Thoracic aorta (tissue), 2 donors: ENCODE data around the gene CHKA. TPM values are rescaled to one million over a fixed set of nuclear protein-coding genes. Genes with fewer than 3 reads are reported as not detected.

Source experiments
- ATAC-seq: fragments of 150-250 bp; one replicate; pipeline ENCODE4 v1.8.0; 2017; ENCODE audit warnings: low read depth; ENCODE audit not compliant: insufficient number of reproducible peaks, low FRiP score
- DNase-seq: peaks from one replicate; pipeline ENCODE4 v3.0.0-alpha.2; 2020; ENCODE audit warnings: low spot score
- H3K27ac ChIP-seq, 2 donors: fragments of 200-600 bp; sonication (generic); 1 replicate in 1 of 2; 2 replicates in 1 of 2; pipeline ENCODE4 v1.5.1; 2016; ENCODE audit warnings: mild to moderate bottlenecking in 2 of 2, moderate library complexity in 2 of 2
- H3K27me3 ChIP-seq: fragments of 200-600 bp; sonication (generic); replicated peaks from 2 replicates; pipeline ENCODE4 v1.6.0; 2016; ENCODE audit warnings: mild to moderate bottlenecking; ENCODE audit not compliant: insufficient read depth
- H3K36me3 ChIP-seq: fragments of 200-600 bp; sonication (generic); one replicate; pipeline ENCODE4 v1.5.1; 2016
- H3K4me1 ChIP-seq, 2 donors: fragments of 200-600 bp; sonication (generic); 1 replicate in 1 of 2; 2 replicates in 1 of 2; pipeline versions ENCODE4 v1.5.1 to v1.6.0; 2016; ENCODE audit warnings: low read depth in 2 of 2, mild to moderate bottlenecking in 1 of 2; ENCODE audit not compliant: control insufficient read depth in 1 of 2
- H3K4me3 ChIP-seq: fragments of 200-600 bp; sonication (generic); 2 replicates; pipeline ENCODE4 v1.5.1; 2016; ENCODE audit warnings: mild to moderate bottlenecking
- H3K9me3 ChIP-seq: fragments of 200-600 bp; sonication (generic); 2 replicates; pipeline ENCODE4 v1.5.1; 2016
- CTCF ChIP-seq: fragments of 200-600 bp; sonication (generic); IDR thresholded peaks from one replicate; pipeline ENCODE4 v1.5.1; 2019; ENCODE audit warnings: antibody characterized with exemption
- total RNA-seq, 2 donors: library from RNA; depleted of rRNA; stranded (reverse); fragments of >200 nt; gene quantifications; one replicate each; pipeline versions ENCODE4 v1.1.0 to v1.2.3, GENCODE V29; 2016

The CHKA gene
- total RNA-seq, 2 donors from 2014 or later = 12.5 to 22.2 TPM

- peaks cover 5% of the 10 kb centered on the region for H3K36me3 ChIP-seq
- no peak for ATAC-seq
- TF ChIP-seq CTCF = no peak
Observed at GRCh38 chr11:68065841-68066240, 55.3 kb downstream of the CHKA start.

GRCh38 chr11:68064926-68065325, 56.3 kb downstream of the CHKA start:
- Histone ChIP-seq H3K36me3 (peaks cover 5% of the 10 kb centered on the region), H3K9me3 (no peaks in the 10 kb centered on the region), H3K4me3 (no peak overlapping the region), H3K27me3 (no peaks in the 10 kb centered on the region), H3K27ac (no peak overlapping the region), H3K4me1 (no peaks in the 10 kb centered on the region)
- TF ChIP-seq CTCF = no peak
- DNase-seq = no peak
- ATAC-seq = no peak

More at GRCh38 chr11:68065841-68066240, 55.3 kb downstream of the CHKA start:
- Histone ChIP-seq H3K27me3 (no peaks in the 10 kb centered on the region), H3K27ac (no peak overlapping the region), H3K4me1 (no peaks in the 10 kb centered on the region), H3K4me3 (no peak overlapping the region), H3K9me3 (no peaks in the 10 kb centered on the region)
- no peak for DNase-seq

GRCh38 chr11:68061508-68061907, 59.7 kb downstream of the CHKA start:
- no peak overlapping the region for H3K27ac ChIP-seq
- H3K4me3 ChIP-seq = no peak overlapping the region
- ATAC-seq (no peak), DNase-seq (no peak)
- TF ChIP-seq CTCF = no peak
- peaks cover 5% of the 10 kb centered on the region for H3K36me3 ChIP-seq
- no peaks in the 10 kb centered on the region for H3K27me3 ChIP-seq
- H3K9me3 ChIP-seq = no peaks in the 10 kb centered on the region
- no peaks in the 10 kb centered on the region for H3K4me1 ChIP-seq

GRCh38 chr11:68057807-68058206, 63.4 kb downstream of the CHKA start:
- H3K4me3 ChIP-seq = no peak overlapping the region
- no peak overlapping the region for H3K27ac ChIP-seq
- no peak for TF ChIP-seq CTCF
- ATAC-seq (no peak), DNase-seq (no peak)
- no peaks in the 10 kb centered on the region for H3K9me3 ChIP-seq
- no peaks in the 10 kb centered on the region for H3K36me3 ChIP-seq
- H3K4me1 ChIP-seq = no peaks in the 10 kb centered on the region
- no peaks in the 10 kb centered on the region for H3K27me3 ChIP-seq

- Histone ChIP-seq H3K36me3 (peaks cover 7% of the 10 kb centered on the region), H3K4me3 (no peak overlapping the region), H3K27ac (no peak overlapping the region), H3K27me3 (no peaks in the 10 kb centered on the region), H3K4me1 (no peaks in the 10 kb centered on the region), H3K9me3 (no peaks in the 10 kb centered on the region)
- no peak for DNase-seq
- ATAC-seq = no peak
- no peak for TF ChIP-seq CTCF
Observed at GRCh38 chr11:68056317-68057285, 64.6 kb downstream of the CHKA start.
